ENCODE measurements around the gene TCF23.

DNA sequence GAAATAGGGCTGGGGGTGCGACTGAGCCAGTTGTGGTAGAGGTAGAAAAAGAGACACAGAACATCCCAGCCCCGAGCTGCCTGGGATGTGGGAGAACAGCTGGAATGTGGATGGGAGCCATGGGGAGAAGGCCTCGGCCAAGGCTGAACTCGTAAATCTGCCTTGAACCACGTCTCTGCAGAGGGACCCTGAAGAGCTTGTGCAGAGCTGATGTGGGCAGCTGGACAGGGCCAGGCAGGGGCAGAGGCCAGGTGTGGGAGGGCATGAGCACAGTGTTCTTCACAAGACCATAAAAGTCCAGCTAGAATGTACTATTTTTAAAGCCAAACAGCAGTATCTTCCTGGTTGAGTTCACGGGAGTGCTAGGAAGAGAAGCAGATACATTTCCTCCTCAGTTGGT, 5.7 kb downstream of the TCF23 start:
- TF ChIP-seq POLR2A (IDR thresholded peaks at IDR 0.05; ENCODE audit: low read depth, low read length) (no peak), SPI1 (IDR thresholded peaks at IDR 0.05; ENCODE audit: low read depth, low read length) (no peak), POLR2AphosphoS5 (IDR thresholded peaks at IDR 0.05; ENCODE audit: low read depth, low read length) (no peak), TAF1 (IDR thresholded peaks at IDR 0.05; ENCODE audit: low read depth, low read length) (no peak), POU2F2 (IDR thresholded peaks at IDR 0.05; ENCODE audit: low read depth, low read length) (no peak)

All from GM12891 (cell line).